ENCODE results near the gene ANKS1A. TPM values are rescaled to one million over a fixed set of nuclear protein-coding genes. Genes with fewer than 3 reads are reported as not detected.

Gene ANKS1A
- total and polyA plus RNA-seq, 2 experiments from 2014 or later = 12.1 to 31.9 TPM

DNA sequence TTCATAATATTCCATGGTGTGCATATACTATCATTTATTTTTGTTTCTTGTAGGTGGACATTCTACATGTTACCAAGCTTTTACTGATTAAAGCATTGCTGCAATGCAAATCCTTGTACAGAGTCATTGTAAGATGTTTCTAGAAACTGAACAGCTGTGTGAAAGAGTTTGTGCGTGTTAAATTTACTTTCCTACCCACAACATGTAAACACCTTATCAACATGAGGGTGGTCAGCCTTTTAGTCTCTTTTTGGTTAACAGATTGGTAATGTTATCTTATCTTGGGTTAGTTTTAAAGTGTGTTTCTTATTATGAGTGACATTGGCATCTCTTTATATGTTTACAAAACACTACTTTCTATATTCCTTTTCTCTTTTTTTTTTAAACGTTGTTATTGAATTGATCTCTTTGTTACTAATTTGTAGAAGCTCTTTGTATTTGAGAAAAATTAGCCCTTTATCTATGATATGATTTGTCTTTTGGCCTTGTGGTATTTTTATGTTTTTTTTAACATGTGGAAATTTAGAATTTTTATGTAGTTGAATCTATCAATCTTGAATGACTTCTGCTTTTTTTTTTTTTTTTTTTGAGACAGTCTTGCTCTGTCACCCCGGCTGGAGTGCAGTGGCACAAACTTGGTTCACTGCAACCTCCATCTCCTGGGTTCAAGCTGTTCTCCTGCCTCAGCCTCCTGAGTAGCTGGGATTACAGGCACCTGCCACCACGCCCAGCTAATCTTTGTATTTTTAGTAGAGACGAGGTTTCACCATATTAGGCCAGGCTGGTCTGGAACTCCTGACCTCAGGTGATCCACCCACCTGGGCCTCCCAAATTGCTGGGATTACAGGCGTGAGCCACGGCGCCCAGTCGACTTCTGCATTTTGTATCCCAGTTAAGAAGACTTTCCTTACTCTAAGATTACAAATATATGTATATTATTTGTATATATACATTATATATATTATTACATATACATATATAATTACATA is 140.0 kb downstream of the ANKS1A start:
- H3K4me1 Mint-ChIP-seq = peaks cover 56% of the 10 kb centered on the region
- H3K4me3 ChIP-seq = no peak overlapping the region

More for the DNA sequence above, 140.0 kb downstream of the ANKS1A start:
- Histone ChIP-seq H3K4me1 (ENCODE audit: insufficient read depth) (peaks cover 40% of the 10 kb centered on the region), H3K79me2 (replicated peaks; ENCODE audit: insufficient read depth) (no peaks in the 10 kb centered on the region), H3K4me2 (no peak overlapping the region), H3K9me2 (ENCODE audit: insufficient read depth) (no peaks in the 10 kb centered on the region; the same call in 1 of the 2 replicates), H4K20me1 (replicated peaks; ENCODE audit: insufficient read depth) (no peaks in the 10 kb centered on the region; the same call in 1 of the 2 replicates), H3K27me3 (ENCODE audit: insufficient read depth) (no peaks in the 10 kb centered on the region), H3K36me3 (ENCODE audit: insufficient read depth) (no peaks in the 10 kb centered on the region), H2AFZ (no peak overlapping the region), H3F3A (replicated peaks; ENCODE audit: low read depth) (no peaks in the 10 kb centered on the region), H3K27ac (ENCODE audit: low read depth) (no peak overlapping the region)
- no peak overlapping the region for H3K4me3 Mint-ChIP-seq
- peaks cover 9% of the 10 kb centered on the region for H3K27me3 Mint-ChIP-seq (ENCODE audit: insufficient read depth, low read depth, poor library complexity)
- H3K36me3 Mint-ChIP-seq (ENCODE audit: low read depth) = no peaks in the 10 kb centered on the region; the same call in 1 of the 3 replicates
- no peak for TF ChIP-seq CTCF (conservative IDR thresholded peaks at IDR 0.05; ENCODE audit: low read depth in 2 of 2)
- no peak for TF ChIP-seq EZH2phosphoT487 (IDR thresholded peaks at IDR 0.05; ENCODE audit: unreplicated experiment)
- TF ChIP-seq ETS1 (IDR thresholded peaks at IDR 0.05) = no peak
- no peak for TF ChIP-seq ZNF331 (CRISPR knock-in tag; IDR thresholded peaks at IDR 0.05; ENCODE audit: low read depth)
- TF ChIP-seq STAT1 (IDR thresholded peaks at IDR 0.05; ENCODE audit: unreplicated experiment) = no peak
- TF ChIP-seq CREB1 (CRISPR knock-in tag; IDR thresholded peaks at IDR 0.05; ENCODE audit: low read depth) = no peak
- no peak for TF ChIP-seq NANOG (IDR thresholded peaks at IDR 0.05; ENCODE audit: borderline replicate concordance)
- no peak for TF ChIP-seq REST (IDR thresholded peaks at IDR 0.05; ENCODE audit: unreplicated experiment)
- TF ChIP-seq JUNB (IDR thresholded peaks at IDR 0.05; ENCODE audit: unreplicated experiment) = no peak
- DNase-seq (ENCODE audit: low spot score) (no peak), ATAC-seq (no peak)
- no peak overlapping the region for H3K27ac Mint-ChIP-seq
- no peaks in the 10 kb centered on the region for H3K9me3 Mint-ChIP-seq

All from GM23338 (cell line).